PC-9 (cell line): ENCODE measurements around the gene ZNF778. TPM values are rescaled to one million over a fixed set of nuclear protein-coding genes. Genes with fewer than 3 reads are reported as not detected.

Experiments
- BruUV-seq: library from RNA; stranded (reverse); fragments of 400-500 nt; replicated peaks from 2 replicates; lab custom pipeline; 2021; lab: Mats Ljungman, UMichigan
- CTCF ChIA-PET: fragments of 300-600 bp; sonication (Branson Sonifier 250); formaldehyde crosslinking; loops from one replicate; lab custom pipeline; 2022; ENCODE audit warnings: antibody characterized with exemption; lab: Charles Lee
- POLR2A ChIA-PET: fragments of 300-600 bp; sonication (Branson Sonifier 250); formaldehyde crosslinking; loops from one replicate; lab custom pipeline; 2022; ENCODE audit warnings: antibody characterized with exemption; ENCODE audit not compliant: unreplicated experiment; lab: Charles Lee
- DNase-seq, 2 experiments: peaks; one replicate each; pipeline versions ENCODE4 v3.0.0 to v3.0.0-alpha.2; 2015 to 2022; ENCODE audit warnings: mixed read lengths in 1 of 2
- H2AFZ ChIP-seq: fragments of 200-600 bp; sonication (generic); 2 replicates; pipeline ENCODE4 v1.8.1; 2017; ENCODE audit warnings: antibody characterized with exemption
- H3F3A ChIP-seq: fragments of 200-600 bp; sonication (generic); 2 replicates; pipeline ENCODE4 v1.8.1; 2017; ENCODE audit warnings: antibody characterized with exemption, mild to moderate bottlenecking, low read depth; ENCODE audit not compliant: insufficient read depth
- H3K27ac ChIP-seq: fragments of 200-600 bp; sonication (generic); 2 replicates; pipeline ENCODE4 v1.6.1; 2016; ENCODE audit warnings: mixed run types
- H3K27me3 ChIP-seq: fragments of 200-600 bp; sonication (generic); 2 replicates; pipeline ENCODE4 v1.6.1; 2016; ENCODE audit warnings: low read depth, mixed run types; ENCODE audit not compliant: insufficient read depth
- H3K36me3 ChIP-seq: fragments of 200-600 bp; sonication (generic); 2 replicates; pipeline ENCODE4 v1.6.1; 2016; ENCODE audit warnings: low read depth, mixed run types
- H3K4me1 ChIP-seq: fragments of 200-600 bp; sonication (generic); replicated peaks from 2 replicates; pipeline ENCODE4 v1.6.1; 2016; ENCODE audit warnings: mixed run types; ENCODE audit not compliant: insufficient read depth
- H3K4me2 ChIP-seq: fragments of 200-600 bp; sonication (generic); 2 replicates; pipeline ENCODE4 v1.6.1; 2017; ENCODE audit warnings: mixed run types
- H3K4me3 ChIP-seq: fragments of 200-600 bp; sonication (generic); 2 replicates; pipeline ENCODE4 v1.6.1; 2016; ENCODE audit warnings: mixed run types
- H3K79me2 ChIP-seq: fragments of 200-600 bp; sonication (generic); 2 replicates; pipeline ENCODE4 v1.6.1; 2017; ENCODE audit warnings: low read depth, mixed run types
- H3K9me2 ChIP-seq: fragments of 200-600 bp; sonication (generic); 2 replicates; pipeline ENCODE4 v1.8.1; 2017; ENCODE audit warnings: mild to moderate bottlenecking; ENCODE audit not compliant: insufficient read depth
- H3K9me3 ChIP-seq: fragments of 200-600 bp; sonication (generic); 2 replicates; pipeline ENCODE4 v1.8.1; 2016; ENCODE audit warnings: low read depth; ENCODE audit not compliant: insufficient read depth
- H4K20me1 ChIP-seq: fragments of 200-600 bp; sonication (generic); 2 replicates; pipeline ENCODE4 v1.8.1; 2017; ENCODE audit not compliant: insufficient read depth
- CTCF ChIP-seq: fragments of 200-600 bp; sonication (generic); conservative IDR thresholded peaks from 2 replicates; pipeline ENCODE4 v1.6.1; 2017; ENCODE audit warnings: mixed run types, antibody characterized with exemption, mild to moderate bottlenecking, moderate library complexity
- EZH2 ChIP-seq: fragments of 200-600 bp; sonication (generic); IDR thresholded peaks from 2 replicates; pipeline ENCODE4 v1.8.0; 2017; ENCODE audit warnings: antibody characterized with exemption, low read depth
- intact Hi-C: fragments of 100-400 bp; cut with micrococcal nuclease; formaldehyde crosslinking; loops from one replicate; pipeline ENCODE4 v1.10.0; 2022; ENCODE audit not compliant: unreplicated experiment
- total RNA-seq: library from RNA; stranded (reverse); gene quantifications from 2 replicates; pipeline ENCODE4 v1.2.3, GENCODE V29; 2021

ZNF778 gene
- total RNA-seq, 1 experiment from 2014 or later: 9.5 TPM

- Histone ChIP-seq H3K9me3 (no peaks in the 10 kb centered on the region), H3K79me2 (no peaks in the 10 kb centered on the region), H3K9me2 (no peaks in the 10 kb centered on the region), H4K20me1 (no peaks in the 10 kb centered on the region), H2AFZ (no peak overlapping the region), H3K27me3 (no peaks in the 10 kb centered on the region), H3K27ac (no peak overlapping the region), H3F3A (peaks cover 11% of the 10 kb centered on the region; the same call in 1 of the 2 replicates), H3K4me3 (peak overlapping the region; percentile 80; the same call in 1 of the 2 replicates), H3K36me3 (no peaks in the 10 kb centered on the region), H3K4me2 (peak overlapping the region; percentile 82), H3K4me1 (no peaks in the 10 kb centered on the region)
- CTCF ChIA-PET: no interaction called here
- DNase-seq: no peak
- TF ChIP-seq CTCF (no peak), EZH2 (no peak)
- no TSS peak for BruUV-seq
- intact Hi-C loops: loop anchor here (10.0 kb wide), 1 partner anchor 456 kb away; the partner anchor contains the start of gene SPATA2L
- POLR2A ChIA-PET: no interaction called here
Measured at GRCh38 chr16:89248196-89248982, 30.9 kb downstream of the ZNF778 start.

GRCh38 chr16:89253548-89254287 is 36.2 kb downstream of the ZNF778 start:
- H3K27ac ChIP-seq: no peak overlapping the region
- no peaks in the 10 kb centered on the region for H3K9me3 ChIP-seq
- ChIA-PET POLR2A (no interaction called here), CTCF (no interaction called here)
- H3F3A ChIP-seq: peaks cover 3% of the 10 kb centered on the region; the same call in 1 of the 2 replicates
- no peak overlapping the region for H3K4me3 ChIP-seq
- BruUV-seq: no TSS peak
- H3K27me3 ChIP-seq: no peaks in the 10 kb centered on the region
- TF ChIP-seq CTCF: no peak
- TF ChIP-seq EZH2: no peak
- no peaks in the 10 kb centered on the region for H3K4me1 ChIP-seq
- intact Hi-C loops: no loop called here
- H2AFZ ChIP-seq: no peak overlapping the region
- H3K36me3 ChIP-seq: no peaks in the 10 kb centered on the region
- H3K79me2 ChIP-seq: no peaks in the 10 kb centered on the region
- no peaks in the 10 kb centered on the region for H4K20me1 ChIP-seq
- H3K9me2 ChIP-seq: no peaks in the 10 kb centered on the region
- no peak overlapping the region for H3K4me2 ChIP-seq
- no peak for DNase-seq

DNA sequence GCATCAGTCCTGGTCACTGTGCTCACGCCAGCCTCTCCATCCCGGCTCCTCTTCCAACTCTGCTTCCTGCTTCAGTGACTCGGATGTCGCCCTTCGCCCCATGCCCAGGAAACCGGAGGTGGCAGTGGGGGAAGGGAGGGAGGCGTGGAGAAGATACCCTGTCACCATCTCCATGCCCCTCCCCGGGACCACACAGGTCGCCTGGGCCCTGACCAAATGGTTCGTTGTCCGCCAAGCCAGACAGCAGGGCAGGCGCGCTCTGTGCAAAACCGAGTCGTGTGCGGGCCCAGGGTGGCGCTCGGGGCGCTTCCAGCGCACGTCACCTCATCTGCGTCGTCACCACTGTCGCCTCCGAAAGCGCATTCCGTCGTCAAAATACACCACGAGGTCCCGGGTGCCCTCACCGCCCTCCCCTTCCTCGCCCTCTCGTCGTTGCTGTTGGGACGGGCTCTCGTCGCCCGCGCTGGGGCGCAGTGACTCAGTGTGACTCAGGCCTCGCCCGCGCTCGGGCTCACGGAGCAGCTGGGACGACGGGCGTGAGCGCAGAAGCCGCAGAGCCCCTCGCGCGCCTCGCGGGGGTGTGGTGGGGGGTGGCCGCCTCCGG is 39.2 kb downstream of the ZNF778 start:
- BruUV-seq: no TSS peak
- no peaks in the 10 kb centered on the region for H3K27me3 ChIP-seq
- POLR2A ChIA-PET: no interaction called here
- peaks cover 7% of the 10 kb centered on the region; the same call in 1 of the 2 replicates for H3F3A ChIP-seq
- H3K27ac ChIP-seq: no peak overlapping the region
- no peaks in the 10 kb centered on the region for H3K36me3 ChIP-seq
- peak overlapping the region; percentile 33; the same call in 1 of the 2 replicates for H3K4me3 ChIP-seq
- CTCF ChIA-PET: no interaction called here
- peak overlapping the region; percentile 70 for H3K4me2 ChIP-seq
- DNase-seq: peak in 1 of 2 experiments; percentile 67
- H3K4me1 ChIP-seq: no peaks in the 10 kb centered on the region
- H3K9me3 ChIP-seq: no peaks in the 10 kb centered on the region
- H4K20me1 ChIP-seq: no peaks in the 10 kb centered on the region
- H3K79me2 ChIP-seq: no peaks in the 10 kb centered on the region
- intact Hi-C loops: no loop called here
- TF ChIP-seq EZH2: no peak
- TF ChIP-seq CTCF: no peak
- no peaks in the 10 kb centered on the region for H3K9me2 ChIP-seq
- no peak overlapping the region for H2AFZ ChIP-seq
